H9 (cell line): Measurements from ENCODE around the gene ATP8A2. TPM values are rescaled to one million over a fixed set of nuclear protein-coding genes. Genes with fewer than 3 reads are reported as not detected.

Source experiments
- DNase-seq: peaks from one replicate; pipeline ENCODE4 v3.0.0-alpha.2; 2017
- H2AFZ ChIP-seq: one replicate; pipeline ENCODE4 v1.6.1; 2013; ENCODE audit warnings: mild to moderate bottlenecking, low read length, control low read depth, moderate library complexity
- H2AK5ac ChIP-seq: 2 replicates; pipeline ENCODE4 v1.6.1; 2013; ENCODE audit warnings: low read length, control low read depth, mixed read lengths; ENCODE audit not compliant: insufficient read length
- H2BK120ac ChIP-seq: one replicate; pipeline ENCODE4 v1.6.1; 2013; ENCODE audit warnings: low read depth, mild to moderate bottlenecking, low read length, control low read depth, inconsistent platforms; ENCODE audit not compliant: poor library complexity, severe bottlenecking
- H2BK12ac ChIP-seq: 2 replicates; pipeline ENCODE4 v1.6.1; 2013; ENCODE audit warnings: low read length, control low read depth, mixed read lengths, low read depth; ENCODE audit not compliant: insufficient read length
- H2BK15ac ChIP-seq: 2 replicates; pipeline ENCODE4 v1.6.1; 2013; ENCODE audit warnings: low read depth, low read length, control low read depth
- H2BK20ac ChIP-seq: one replicate; pipeline ENCODE4 v1.6.1; 2013; ENCODE audit warnings: low read depth, mild to moderate bottlenecking, low read length, control low read depth, inconsistent platforms; ENCODE audit not compliant: poor library complexity, severe bottlenecking
- H2BK5ac ChIP-seq: 2 replicates; pipeline ENCODE4 v1.6.1; 2013; ENCODE audit warnings: low read length, control low read depth, mixed read lengths; ENCODE audit not compliant: insufficient read length
- H3K14ac ChIP-seq: 2 replicates; pipeline ENCODE4 v1.6.1; 2013; ENCODE audit warnings: low read length, control low read depth; ENCODE audit not compliant: insufficient read depth
- H3K18ac ChIP-seq: 2 replicates; pipeline ENCODE4 v1.6.1; 2013; ENCODE audit warnings: low read depth, mild to moderate bottlenecking, mixed read lengths, low read length, control low read depth; ENCODE audit not compliant: insufficient read length
- H3K23ac ChIP-seq: 2 replicates; pipeline ENCODE4 v1.6.1; 2013; ENCODE audit warnings: low read length, control low read depth, mixed read lengths, low read depth; ENCODE audit not compliant: insufficient read length
- H3K23me2 ChIP-seq: 2 replicates; pipeline ENCODE4 v1.6.1; 2013; ENCODE audit warnings: low read depth, mild to moderate bottlenecking, mixed read lengths, low read length, control low read depth; ENCODE audit not compliant: insufficient read length, poor library complexity, severe bottlenecking
- H3K27ac ChIP-seq: 2 replicates; pipeline ENCODE4 v1.5.1; 2013; ENCODE audit warnings: low read length, control low read depth, mixed read lengths, low read depth; ENCODE audit not compliant: insufficient read length
- H3K27me3 ChIP-seq: 2 replicates; pipeline ENCODE4 v1.6.1; 2013; ENCODE audit warnings: low read length, control low read depth, inconsistent platforms; ENCODE audit not compliant: insufficient read depth
- H3K4ac ChIP-seq: 2 replicates; pipeline ENCODE4 v1.6.1; 2013; ENCODE audit warnings: low read depth, mild to moderate bottlenecking, control low read depth, inconsistent platforms, low read length, moderate library complexity
- H3K4me1 ChIP-seq: 2 replicates; pipeline ENCODE4 v1.6.1; 2013; ENCODE audit warnings: low read length, control low read depth, inconsistent platforms; ENCODE audit not compliant: insufficient read depth
- H3K4me2 ChIP-seq: 2 replicates; pipeline ENCODE4 v1.6.1; 2013; ENCODE audit warnings: low read length, control low read depth, mixed read lengths; ENCODE audit not compliant: insufficient read length, insufficient read depth
- H3K56ac ChIP-seq: 2 replicates; pipeline ENCODE4 v1.6.1; 2013; ENCODE audit warnings: low read depth, mild to moderate bottlenecking, mixed read lengths, low read length, control low read depth; ENCODE audit not compliant: insufficient read length
- H3K79me1 ChIP-seq: 2 replicates; pipeline ENCODE4 v1.6.1; 2013; ENCODE audit warnings: low read depth, mild to moderate bottlenecking, moderate library complexity, low read length, control low read depth, inconsistent platforms; ENCODE audit not compliant: insufficient read depth, poor library complexity, severe bottlenecking
- H3K79me2 ChIP-seq: 2 replicates; pipeline ENCODE4 v1.6.1; 2013; ENCODE audit warnings: low read length, control low read depth, inconsistent platforms; ENCODE audit not compliant: insufficient read depth
- H3K9ac ChIP-seq: 2 replicates; pipeline ENCODE4 v1.6.1; 2013; ENCODE audit warnings: low read length, control low read depth, mixed read lengths; ENCODE audit not compliant: insufficient read length; ENCODE audit errors: extremely low read depth
- H3K9me3 ChIP-seq: one replicate; pipeline ENCODE4 v1.6.1; 2013; ENCODE audit warnings: low read depth, low read length, inconsistent platforms; ENCODE audit not compliant: control insufficient read depth
- H3T11ph ChIP-seq: one replicate; pipeline ENCODE4 v1.6.1; 2013; ENCODE audit warnings: mild to moderate bottlenecking, low read length, control low read depth, inconsistent platforms
- H4K20me1 ChIP-seq: one replicate; pipeline ENCODE4 v1.6.1; 2013; ENCODE audit not compliant: control insufficient read depth, insufficient read length, insufficient read depth
- H4K5ac ChIP-seq: 2 replicates; pipeline ENCODE4 v1.6.1; 2013; ENCODE audit warnings: low read depth, mild to moderate bottlenecking, mixed read lengths, low read length, control low read depth; ENCODE audit not compliant: insufficient read length
- H4K8ac ChIP-seq: replicated peaks from 2 replicates; pipeline ENCODE4 v1.6.1; 2013; ENCODE audit warnings: low read length, control low read depth, mixed read lengths, low read depth; ENCODE audit not compliant: insufficient read length
- H4K91ac ChIP-seq: 2 replicates; pipeline ENCODE4 v1.6.1; 2013; ENCODE audit warnings: low read depth, mild to moderate bottlenecking, moderate library complexity, mixed read lengths, low read length, control low read depth; ENCODE audit not compliant: insufficient read length
- H3K27ac Mint-ChIP-seq, 3 experiments: 2 replicates in 2 of 3; 3 replicates in 1 of 3; pipeline ENCODE4 v1.8.0; 2020 to 2021; ENCODE audit warnings: mixed read lengths in 3 of 3, mild to moderate bottlenecking in 1 of 3, moderate library complexity in 1 of 3
- H3K27me3 Mint-ChIP-seq: 2 replicates; pipeline ENCODE4 v1.8.0; 2021; ENCODE audit warnings: low read depth, mild to moderate bottlenecking, moderate library complexity, mixed read lengths
- H3K36me3 Mint-ChIP-seq, 3 experiments: 2 replicates in 2 of 3; 3 replicates in 1 of 3; pipeline ENCODE4 v1.8.0; 2020 to 2021; ENCODE audit warnings: low read depth in 3 of 3, mixed read lengths in 3 of 3; ENCODE audit not compliant: insufficient read depth in 1 of 3
- H3K4me1 Mint-ChIP-seq, 2 experiments: 2 replicates each; pipeline ENCODE4 v1.8.0; 2020; ENCODE audit warnings: mixed read lengths in 2 of 2
- H3K4me3 Mint-ChIP-seq, 2 experiments: 2 replicates in 1 of 2; 3 replicates in 1 of 2; pipeline ENCODE4 v1.8.0; 2020 to 2021; ENCODE audit warnings: mild to moderate bottlenecking in 2 of 2, mixed read lengths in 2 of 2, moderate library complexity in 1 of 2
- H3K9me3 Mint-ChIP-seq, 2 experiments: 2 replicates in 1 of 2; 3 replicates in 1 of 2; pipeline ENCODE4 v1.8.0; 2020; ENCODE audit warnings: mild to moderate bottlenecking in 2 of 2, mixed read lengths in 2 of 2, moderate library complexity in 1 of 2
- WGBS: extraction: QIAGEN DNeasy Blood & Tissue Kit; methylation state at CpG from one replicate; pipeline ENCODE4 v1.1.7; 2013; ENCODE audit warnings: missing lambda C conversion rate, low lambda C conversion rate, mixed read lengths; ENCODE audit not compliant: insufficient read length; ENCODE audit errors: extremely low coverage; 5-methylcytosine and 5-hydroxymethylcytosine counted together
- total RNA-seq: library from RNA; stranded (reverse); gene quantifications from 2 replicates; pipeline ENCODE4 v1.2.1, GENCODE V29; 2021
- TF ChIP-seq, protein P1 (sequence below): fragments of 200-600 bp; sonication (generic); conservative IDR thresholded peaks from 3 replicates; pipeline ENCODE4 v1.8.0; 2021; ENCODE audit warnings: antibody characterized with exemption, mild to moderate bottlenecking

ATP8A2 gene
- total RNA-seq, 1 experiment from 2014 or later: 18.2 TPM

DNA sequence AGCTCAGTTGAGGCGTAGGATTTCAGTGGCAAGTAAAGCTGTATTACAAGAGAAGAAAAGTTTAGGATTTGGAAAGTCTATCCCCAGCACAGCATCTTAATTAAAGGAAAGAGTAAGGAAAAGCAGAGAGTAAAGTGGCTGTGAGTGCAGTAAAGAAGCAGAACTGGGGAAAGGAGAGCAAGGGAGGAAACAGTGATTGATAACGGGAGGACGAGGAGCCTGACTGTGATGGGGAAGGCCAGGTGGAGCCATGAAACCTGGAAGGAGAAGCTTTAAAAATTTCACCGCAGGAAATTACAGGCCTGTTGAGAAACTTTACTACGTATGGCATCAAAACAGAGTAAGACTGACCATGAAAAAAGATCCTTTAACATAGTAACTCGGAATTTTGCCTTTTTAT is 504.5 kb downstream of the ATP8A2 start:
- H4K20me1 ChIP-seq: no peaks in the 10 kb centered on the region
- no peak overlapping the region for H3K18ac ChIP-seq
- DNase-seq: no peak
- H3K23me2 ChIP-seq: no peaks in the 10 kb centered on the region
- no peak overlapping the region for H2BK12ac ChIP-seq
- no peak overlapping the region for H4K5ac ChIP-seq
- H4K91ac ChIP-seq: no peak overlapping the region
- H3K9me3 ChIP-seq: no peaks in the 10 kb centered on the region
- H3K4me1 ChIP-seq: peaks cover 3% of the 10 kb centered on the region; the same call in 1 of the 2 replicates
- H3K23ac ChIP-seq: no peak overlapping the region
- no peaks in the 10 kb centered on the region for H3K79me1 ChIP-seq
- H3K79me2 ChIP-seq: no peaks in the 10 kb centered on the region
- Mint-ChIP-seq H3K4me3 (no peak overlapping the region), H3K27me3 (no peaks in the 10 kb centered on the region), H3K9me3 (peaks cover 2% of the 10 kb centered on the region in 2 experiments; a peak in 2 of 5 replicates), H3K36me3 (peaks cover 0 to 7% (median 5%) of the 10 kb centered on the region in 3 experiments; a peak in 4 of 7 replicates), H3K4me1 (peaks cover 31 to 37% of the 10 kb centered on the region in 2 experiments), H3K27ac (peak overlapping the region in 1 of 3 experiments; percentile 13; a peak in 3 of 7 replicates)
- H3K56ac ChIP-seq: no peak overlapping the region
- WGBS: no CpG with 5 or more reads among the region's 6 CpGs
- H2AFZ ChIP-seq: no peak overlapping the region
- no peak overlapping the region for H3T11ph ChIP-seq
- no peak overlapping the region for H3K14ac ChIP-seq
- H2BK5ac ChIP-seq: no peak overlapping the region
- no peak overlapping the region for H2BK120ac ChIP-seq
- no peaks in the 10 kb centered on the region for H3K27me3 ChIP-seq
- H3K27ac ChIP-seq: no peak overlapping the region
- no peak overlapping the region for H3K4ac ChIP-seq
- H2AK5ac ChIP-seq: no peak overlapping the region
- no peak overlapping the region for H2BK15ac ChIP-seq
- TF ChIP-seq, protein P1, sequence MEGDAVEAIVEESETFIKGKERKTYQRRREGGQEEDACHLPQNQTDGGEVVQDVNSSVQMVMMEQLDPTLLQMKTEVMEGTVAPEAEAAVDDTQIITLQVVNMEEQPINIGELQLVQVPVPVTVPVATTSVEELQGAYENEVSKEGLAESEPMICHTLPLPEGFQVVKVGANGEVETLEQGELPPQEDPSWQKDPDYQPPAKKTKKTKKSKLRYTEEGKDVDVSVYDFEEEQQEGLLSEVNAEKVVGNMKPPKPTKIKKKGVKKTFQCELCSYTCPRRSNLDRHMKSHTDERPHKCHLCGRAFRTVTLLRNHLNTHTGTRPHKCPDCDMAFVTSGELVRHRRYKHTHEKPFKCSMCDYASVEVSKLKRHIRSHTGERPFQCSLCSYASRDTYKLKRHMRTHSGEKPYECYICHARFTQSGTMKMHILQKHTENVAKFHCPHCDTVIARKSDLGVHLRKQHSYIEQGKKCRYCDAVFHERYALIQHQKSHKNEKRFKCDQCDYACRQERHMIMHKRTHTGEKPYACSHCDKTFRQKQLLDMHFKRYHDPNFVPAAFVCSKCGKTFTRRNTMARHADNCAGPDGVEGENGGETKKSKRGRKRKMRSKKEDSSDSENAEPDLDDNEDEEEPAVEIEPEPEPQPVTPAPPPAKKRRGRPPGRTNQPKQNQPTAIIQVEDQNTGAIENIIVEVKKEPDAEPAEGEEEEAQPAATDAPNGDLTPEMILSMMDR: no peak
- no peak overlapping the region for H3K9ac ChIP-seq
- H2BK20ac ChIP-seq: no peak overlapping the region
- H4K8ac ChIP-seq: no peak overlapping the region
- no peak overlapping the region for H3K4me2 ChIP-seq
